ENCODE results near the gene YRDC. TPM values are rescaled to one million over a fixed set of nuclear protein-coding genes. Genes with fewer than 3 reads are reported as not detected.

The YRDC gene
- total RNA-seq, 4 donors from 2014 or later, result 8.5 to 12.0 (median 10.5) TPM

- TF ChIP-seq POLR2A (IDR thresholded peaks at IDR 0.05), result no peak
- TF ChIP-seq CTCF (IDR thresholded peaks at IDR 0.05), result no peak
- H3K9me3 ChIP-seq, result no peaks in the 10 kb centered on the region
- DNase-seq, result no peak
- no peak overlapping the region for H3K27ac ChIP-seq
- no peaks in the 10 kb centered on the region for H3K4me1 ChIP-seq
- intact Hi-C loops (cut with DNase I; ENCODE audit: low total_unique reads), result no loop called here
- peaks cover 6 to 19% of the 10 kb centered on the region in 2 donors for H3K27me3 ChIP-seq
- no peak overlapping the region for H3K4me3 ChIP-seq
- H3K36me3 ChIP-seq, result no peaks in the 10 kb centered on the region
Observed at GRCh38 chr1:37765916-37766664, 41.9 kb downstream of the YRDC start.

DNA sequence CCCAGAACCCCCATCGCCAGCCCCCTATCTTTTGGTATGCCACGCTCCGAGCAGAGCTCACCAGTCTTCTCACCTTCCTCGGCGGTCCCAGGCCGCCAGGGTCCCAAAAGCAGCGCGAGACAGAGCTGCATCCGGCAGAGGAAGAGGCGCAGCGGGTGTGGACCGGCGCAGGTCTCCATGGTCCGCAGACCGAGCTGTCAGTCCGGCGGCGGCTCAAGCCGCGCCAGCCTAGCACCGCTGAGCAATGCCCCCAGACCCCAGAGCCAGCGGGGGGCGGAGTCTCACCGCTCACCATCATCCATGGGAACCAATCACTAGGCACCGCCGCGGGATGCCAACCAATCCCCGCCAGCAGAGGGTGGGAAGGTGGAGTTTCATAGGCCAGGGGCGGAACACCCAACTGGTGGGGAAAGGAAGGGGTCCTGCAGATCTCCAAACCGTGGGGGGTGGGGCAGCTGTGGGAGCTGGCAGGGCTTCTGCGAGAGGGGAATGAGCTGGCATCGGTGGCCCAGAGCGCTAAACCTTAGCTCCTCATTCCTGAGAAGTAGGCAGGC, 43.0 kb downstream of the YRDC start, which contains the start of gene EPHA10:
Gene EPHA10 (minus strand): TSS at position 233 of the 554 bp plus-strand sequence. CDS start 54 bp downstream, at position 179.
- Histone ChIP-seq H3K9me3 (no peaks in the 10 kb centered on the region), H3K4me3 (no peak within 1 kb of the TSS), H3K27me3 (peaks cover 6 to 19% of the 10 kb centered on the region in 2 donors), H3K4me1 (no peaks in the 10 kb centered on the region), H3K27ac (no peak within 1 kb of the TSS), H3K36me3 (no peaks in the 10 kb centered on the region)
- no peak for TF ChIP-seq POLR2A (IDR thresholded peaks at IDR 0.05)
- TF ChIP-seq CTCF (IDR thresholded peaks at IDR 0.05), result no peak
- intact Hi-C loops (cut with DNase I; ENCODE audit: low total_unique reads), result no loop called here
- no peak for DNase-seq

GRCh38 chr1:37764414-37764825, 43.6 kb downstream of the YRDC start:
- Histone ChIP-seq H3K27me3 (peaks cover 6 to 19% of the 10 kb centered on the region in 2 donors), H3K27ac (no peak overlapping the region), H3K9me3 (no peaks in the 10 kb centered on the region), H3K4me1 (no peaks in the 10 kb centered on the region), H3K36me3 (no peaks in the 10 kb centered on the region), H3K4me3 (no peak overlapping the region)
- DNase-seq, result no peak
- no peak for TF ChIP-seq POLR2A (IDR thresholded peaks at IDR 0.05)
- no peak for TF ChIP-seq CTCF (IDR thresholded peaks at IDR 0.05)
- intact Hi-C loops (cut with DNase I; ENCODE audit: low total_unique reads), result no loop called here

GRCh38 chr1:37763791-37764413, 44.1 kb downstream of the YRDC start:
- no peak for TF ChIP-seq CTCF (IDR thresholded peaks at IDR 0.05)
- TF ChIP-seq POLR2A (IDR thresholded peaks at IDR 0.05), result no peak
- DNase-seq, result no peak
- intact Hi-C loops (cut with DNase I; ENCODE audit: low total_unique reads), result no loop called here

DNA sequence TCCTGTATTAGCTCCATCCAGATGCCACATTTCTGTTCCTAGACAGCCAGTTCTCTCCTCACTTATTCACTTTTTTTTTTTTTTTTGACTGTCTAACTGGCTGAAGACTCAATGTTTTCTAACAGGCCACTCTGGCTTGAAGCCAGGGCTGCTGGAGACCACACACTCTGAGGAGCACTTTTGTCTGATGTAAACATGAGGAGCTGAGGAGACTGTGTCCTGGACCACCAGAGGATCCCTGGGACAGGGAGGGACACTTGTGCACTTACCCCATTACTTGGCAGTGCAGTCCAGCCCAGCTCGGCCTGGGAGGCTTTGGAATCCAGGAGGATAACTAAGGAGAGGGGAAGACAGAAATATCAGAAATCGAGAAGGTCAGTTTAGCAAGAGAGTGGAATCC, 45.5 kb downstream of the YRDC start:
- Histone ChIP-seq H3K9me3 (no peaks in the 10 kb centered on the region), H3K27me3 (peaks cover 6 to 19% of the 10 kb centered on the region in 2 donors), H3K4me1 (no peaks in the 10 kb centered on the region), H3K27ac (no peak overlapping the region), H3K36me3 (no peaks in the 10 kb centered on the region), H3K4me3 (no peak overlapping the region)
- TF ChIP-seq CTCF (IDR thresholded peaks at IDR 0.05) (no peak), POLR2A (IDR thresholded peaks at IDR 0.05) (no peak)
- no peak for DNase-seq
- intact Hi-C loops (cut with DNase I; ENCODE audit: low total_unique reads), result no loop called here

More at GRCh38 chr1:37763791-37764413, 44.1 kb downstream of the YRDC start:
- Histone ChIP-seq H3K9me3 (no peaks in the 10 kb centered on the region), H3K27ac (no peak overlapping the region), H3K27me3 (peaks cover 6 to 19% of the 10 kb centered on the region in 2 donors), H3K4me1 (no peaks in the 10 kb centered on the region), H3K4me3 (no peak overlapping the region), H3K36me3 (no peaks in the 10 kb centered on the region)

All from uterus (tissue), 4 donors.